ENCODE results near the gene MLPH. TPM values are rescaled to one million over a fixed set of nuclear protein-coding genes. Genes with fewer than 3 reads are reported as not detected.

MLPH gene
- total RNA-seq, 1 experiment from 2014 or later = 237 TPM

DNA sequence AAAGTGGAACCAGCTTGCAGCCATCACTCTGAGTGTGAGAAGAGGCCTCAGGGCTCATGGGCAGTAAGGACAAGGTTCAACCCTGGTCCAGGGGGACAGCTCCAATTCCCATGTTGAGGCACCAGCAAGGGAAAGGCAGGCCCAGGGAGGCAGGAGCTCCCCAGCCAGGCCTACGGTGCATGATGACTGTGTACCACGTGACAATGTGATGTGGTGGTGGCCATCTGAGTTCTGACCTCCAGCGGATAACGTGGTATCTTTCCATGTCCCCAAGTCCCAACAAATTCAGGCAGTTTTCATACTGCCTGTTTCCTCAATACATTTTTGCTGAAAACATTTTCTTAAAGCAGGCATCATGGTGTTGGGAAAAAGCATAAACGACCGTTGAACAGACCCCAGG, 36.9 kb upstream of the MLPH start:
- TF ChIP-seq EZH2 (IDR thresholded peaks at IDR 0.05; ENCODE audit: low read depth) (no peak), CTCF (conservative IDR thresholded peaks at IDR 0.05) (no peak)
- H4K20me1 ChIP-seq (ENCODE audit: insufficient read depth) = no peaks in the 10 kb centered on the region
- H3K36me3 ChIP-seq (ENCODE audit: low read depth) = no peaks in the 10 kb centered on the region
- no peaks in the 10 kb centered on the region for H3K79me2 ChIP-seq (ENCODE audit: low read depth)
- DNase-seq = no peak
- no peak overlapping the region for H2AFZ ChIP-seq
- H3K4me3 ChIP-seq = no peak overlapping the region
- H3K4me2 ChIP-seq = no peak overlapping the region
- H3K9me2 ChIP-seq (ENCODE audit: insufficient read depth) = no peaks in the 10 kb centered on the region
- peaks cover 3% of the 10 kb centered on the region for H3K9me3 ChIP-seq (ENCODE audit: insufficient read depth, low read depth)
- no peaks in the 10 kb centered on the region for H3F3A ChIP-seq (ENCODE audit: insufficient read depth, low read depth)
- H3K27ac ChIP-seq = no peak overlapping the region
- no TSS peak for BruUV-seq (replicated peaks)
- POLR2A ChIA-PET (ENCODE audit: unreplicated experiment) = no interaction called here
- no peaks in the 10 kb centered on the region for H3K27me3 ChIP-seq (ENCODE audit: insufficient read depth, low read depth)
- intact Hi-C loops (cut with micrococcal nuclease; ENCODE audit: unreplicated experiment) = no loop called here
- peaks cover 5% of the 10 kb centered on the region; the same call in 1 of the 2 replicates for H3K4me1 ChIP-seq (replicated peaks; ENCODE audit: insufficient read depth)
- CTCF ChIA-PET = no interaction called here

- Histone ChIP-seq H3K4me2 (no peak overlapping the region), H3K4me3 (no peak overlapping the region), H3K79me2 (ENCODE audit: low read depth) (no peaks in the 10 kb centered on the region), H3F3A (ENCODE audit: insufficient read depth, low read depth) (no peaks in the 10 kb centered on the region), H3K9me2 (ENCODE audit: insufficient read depth) (no peaks in the 10 kb centered on the region), H3K27ac (no peak overlapping the region), H3K36me3 (ENCODE audit: low read depth) (no peaks in the 10 kb centered on the region), H2AFZ (no peak overlapping the region), H3K4me1 (replicated peaks; ENCODE audit: insufficient read depth) (peaks cover 5% of the 10 kb centered on the region; the same call in 1 of the 2 replicates), H3K27me3 (ENCODE audit: insufficient read depth, low read depth) (no peaks in the 10 kb centered on the region), H3K9me3 (ENCODE audit: insufficient read depth, low read depth) (peaks cover 3% of the 10 kb centered on the region), H4K20me1 (ENCODE audit: insufficient read depth) (no peaks in the 10 kb centered on the region)
- no peak for DNase-seq
- intact Hi-C loops (cut with micrococcal nuclease; ENCODE audit: unreplicated experiment) = no loop called here
- BruUV-seq (replicated peaks) = no TSS peak
- POLR2A ChIA-PET (ENCODE audit: unreplicated experiment) = no interaction called here
- CTCF ChIA-PET = no interaction called here
- no peak for TF ChIP-seq EZH2 (IDR thresholded peaks at IDR 0.05; ENCODE audit: low read depth)
- TF ChIP-seq CTCF (conservative IDR thresholded peaks at IDR 0.05) = no peak
Measured at GRCh38 chr2:237450583-237450982, 36.5 kb upstream of the MLPH start.

GRCh38 chr2:237451643-237452469, 35.2 kb upstream of the MLPH start:
- no peaks in the 10 kb centered on the region for H3K79me2 ChIP-seq (ENCODE audit: low read depth)
- H3K27ac ChIP-seq = no peak overlapping the region
- H4K20me1 ChIP-seq (ENCODE audit: insufficient read depth) = no peaks in the 10 kb centered on the region
- ChIA-PET CTCF (no interaction called here), POLR2A (ENCODE audit: unreplicated experiment) (no interaction called here)
- H3K4me2 ChIP-seq = no peak overlapping the region
- TF ChIP-seq EZH2 (IDR thresholded peaks at IDR 0.05; ENCODE audit: low read depth) (no peak), CTCF (conservative IDR thresholded peaks at IDR 0.05) (no peak)
- no TSS peak for BruUV-seq (replicated peaks)
- no peaks in the 10 kb centered on the region for H3K27me3 ChIP-seq (ENCODE audit: insufficient read depth, low read depth)
- H3K9me2 ChIP-seq (ENCODE audit: insufficient read depth) = no peaks in the 10 kb centered on the region
- intact Hi-C loops (cut with micrococcal nuclease; ENCODE audit: unreplicated experiment) = no loop called here
- H2AFZ ChIP-seq = no peak overlapping the region
- DNase-seq = no peak
- no peak overlapping the region for H3K4me3 ChIP-seq
- H3K9me3 ChIP-seq (ENCODE audit: insufficient read depth, low read depth) = peaks cover 3% of the 10 kb centered on the region
- no peaks in the 10 kb centered on the region for H3F3A ChIP-seq (ENCODE audit: insufficient read depth, low read depth)
- H3K4me1 ChIP-seq (replicated peaks; ENCODE audit: insufficient read depth) = peaks cover 5% of the 10 kb centered on the region; the same call in 1 of the 2 replicates
- no peaks in the 10 kb centered on the region for H3K36me3 ChIP-seq (ENCODE audit: low read depth)

All from PC-9 (cell line).